HG03457 (cell line): Measurements from ENCODE around the gene POMGNT2.

ENCODE experiments used
- ATAC-seq: cut with Tn5 transposase; IDR thresholded peaks from one replicate; pipeline ENCODE4 v1.9.1; 2021; ENCODE audit warnings: moderate number of reproducible peaks; ENCODE audit not compliant: unreplicated experiment

The POMGNT2 gene

GRCh38 chr3:43104039-43104438, 1.8 kb downstream of the POMGNT2 start:
- no peak for ATAC-seq

- no peak for ATAC-seq
These were observed 3.0 kb downstream of the POMGNT2 start for GRCh38 chr3:43102773-43103480.

- no peak for ATAC-seq
These were observed 7.1 kb downstream of the POMGNT2 start for GRCh38 chr3:43098761-43099160.

DNA sequence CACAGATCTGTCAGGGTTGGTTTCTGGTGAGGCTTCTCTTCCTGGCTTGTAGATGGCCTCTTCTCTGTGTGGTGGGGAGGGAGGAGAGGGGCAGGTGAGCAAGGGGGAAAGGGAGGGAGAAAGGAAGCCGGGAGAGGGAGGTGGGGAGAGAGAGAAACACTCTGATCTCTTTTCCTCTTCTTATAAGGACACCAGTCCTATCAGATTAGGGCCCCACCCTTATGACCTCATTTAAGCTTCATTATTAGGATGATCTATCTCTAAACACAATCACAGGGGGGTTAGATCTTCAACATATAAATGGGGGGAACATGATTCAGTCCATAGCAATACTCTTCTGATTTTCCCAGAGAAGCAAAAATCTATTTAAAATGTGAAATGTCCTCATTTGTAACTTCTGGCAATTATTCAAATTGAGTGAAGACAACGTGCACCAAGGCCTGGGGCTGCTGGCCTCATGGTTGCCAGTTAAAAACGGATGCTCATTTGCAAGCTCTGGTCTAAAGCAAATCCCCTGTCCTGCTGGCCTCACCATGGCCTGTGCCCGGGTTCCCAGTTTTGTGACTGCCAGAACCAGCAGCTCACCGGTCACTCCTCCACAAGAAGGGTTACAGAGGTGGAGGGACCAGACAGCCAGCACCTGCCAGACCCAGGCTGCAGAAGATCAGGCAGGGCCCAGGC, 8.3 kb downstream of the POMGNT2 start:
- no peak for ATAC-seq

GRCh38 chr3:43096761-43097160, 9.1 kb downstream of the POMGNT2 start:
- no peak for ATAC-seq

- no peak for ATAC-seq
These were observed 10.5 kb downstream of the POMGNT2 start for GRCh38 chr3:43095370-43095769.

DNA sequence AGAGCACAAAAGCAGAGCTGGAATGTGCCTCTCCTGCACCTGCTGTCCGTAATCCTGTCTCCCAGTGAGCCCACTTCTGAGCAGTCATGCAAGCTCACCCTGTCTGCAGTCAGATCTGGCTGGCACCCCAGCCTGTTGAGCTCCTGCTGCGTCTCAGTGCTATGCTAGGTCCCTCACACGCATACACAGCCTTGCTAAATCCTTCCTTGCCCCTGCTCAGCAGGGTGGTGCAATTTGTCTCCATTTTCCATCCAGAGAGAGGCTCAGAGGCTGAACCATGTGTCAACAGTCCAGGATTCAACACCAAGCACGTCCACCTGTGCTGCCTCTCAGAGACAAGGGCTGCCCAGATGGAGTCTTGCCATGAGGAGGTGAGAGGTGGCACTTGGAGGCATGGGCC, 11.0 kb downstream of the POMGNT2 start:
- no peak for ATAC-seq

GRCh38 chr3:43094381-43094780, 11.5 kb downstream of the POMGNT2 start:
- no peak for ATAC-seq

DNA sequence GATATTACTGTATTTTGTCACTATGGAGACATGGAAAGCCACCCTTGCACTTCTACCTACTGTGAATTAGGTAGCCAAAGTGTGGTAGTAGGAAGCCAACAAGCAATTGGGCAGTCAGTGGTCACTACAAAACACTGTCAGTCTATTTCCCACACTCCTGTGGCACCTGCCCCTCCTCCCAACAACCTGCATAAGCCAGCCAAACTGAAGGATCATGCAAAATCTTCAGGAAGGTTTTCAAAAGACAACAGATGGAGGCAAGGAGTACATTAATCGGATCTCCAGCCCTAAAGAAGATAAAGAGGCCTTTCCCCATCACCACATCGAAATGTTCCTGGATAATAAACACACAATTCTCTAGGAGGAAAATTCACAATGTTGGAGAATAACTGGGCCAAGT, 11.9 kb downstream of the POMGNT2 start:
- ATAC-seq = no peak

DNA sequence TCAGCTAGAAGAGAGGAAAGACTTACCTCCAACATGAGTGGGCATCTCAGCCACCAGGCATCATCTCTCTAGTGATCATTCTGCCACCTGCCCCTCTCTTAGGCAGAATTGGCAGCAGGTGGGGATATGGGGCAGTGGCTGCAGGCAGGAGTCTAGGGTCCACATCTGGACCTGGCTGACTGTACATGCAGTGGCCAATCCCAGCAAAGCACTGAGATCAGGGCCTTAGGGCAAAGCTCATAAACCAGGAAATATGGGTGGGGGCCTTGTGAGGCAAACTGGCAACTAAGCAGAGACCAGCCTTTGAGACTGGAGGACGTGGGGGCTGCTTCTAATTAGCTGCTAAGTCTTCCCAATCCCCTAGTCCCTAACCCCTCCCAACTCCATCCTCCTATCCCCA, 12.9 kb downstream of the POMGNT2 start:
- no peak for ATAC-seq

GRCh38 chr3:43091481-43091880, 14.4 kb downstream of the POMGNT2 start:
- no peak for ATAC-seq

GRCh38 chr3:43090238-43090637, 15.6 kb downstream of the POMGNT2 start:
- ATAC-seq = no peak

DNA sequence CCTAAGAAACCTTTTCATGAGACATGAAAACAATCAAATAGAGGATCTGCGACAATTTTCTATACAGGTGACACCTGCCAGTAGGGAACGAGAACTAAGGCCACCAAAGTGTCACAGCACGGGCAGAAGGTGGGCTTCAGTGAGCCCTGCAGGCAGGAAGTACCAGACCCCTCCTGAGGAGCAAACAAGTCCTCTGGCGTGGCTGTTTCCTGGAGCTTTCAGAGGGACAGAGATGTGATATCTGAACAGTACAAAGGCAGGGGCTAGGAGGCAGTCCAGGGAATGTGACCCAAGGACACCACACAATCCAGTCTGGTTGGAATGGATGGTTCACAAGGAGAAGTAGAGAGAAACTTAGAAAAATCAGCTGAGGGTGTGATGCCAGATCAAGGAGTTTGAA, 16.8 kb downstream of the POMGNT2 start:
- no peak for ATAC-seq

DNA sequence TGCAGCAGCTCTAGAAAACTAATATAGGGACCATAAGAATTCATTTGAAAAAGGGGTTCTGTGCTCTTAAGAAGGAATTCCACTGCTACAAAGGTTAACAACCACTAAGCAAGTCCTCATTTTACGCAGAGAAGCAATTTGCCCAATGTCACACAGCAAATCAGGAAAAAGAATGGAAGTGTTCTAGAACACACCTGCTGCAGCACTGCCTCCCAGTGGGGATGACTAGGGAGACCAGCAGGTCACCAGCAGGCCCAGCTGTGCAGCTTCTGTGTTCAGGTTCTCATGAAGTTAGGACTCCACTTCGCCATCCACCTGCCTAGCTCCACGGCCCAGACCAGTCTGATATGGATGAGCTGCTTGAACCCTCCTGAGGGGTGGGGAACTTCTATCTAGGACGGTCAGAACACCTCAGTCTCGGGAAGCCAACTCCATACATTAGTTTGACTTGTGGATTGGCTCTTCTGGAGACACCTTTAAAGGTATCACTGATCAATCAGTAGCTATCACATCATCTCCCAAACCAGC, 18.6 kb downstream of the POMGNT2 start:
- ATAC-seq = no peak

GRCh38 chr3:43086460-43087165, 19.3 kb downstream of the POMGNT2 start:
- ATAC-seq = no peak

DNA sequence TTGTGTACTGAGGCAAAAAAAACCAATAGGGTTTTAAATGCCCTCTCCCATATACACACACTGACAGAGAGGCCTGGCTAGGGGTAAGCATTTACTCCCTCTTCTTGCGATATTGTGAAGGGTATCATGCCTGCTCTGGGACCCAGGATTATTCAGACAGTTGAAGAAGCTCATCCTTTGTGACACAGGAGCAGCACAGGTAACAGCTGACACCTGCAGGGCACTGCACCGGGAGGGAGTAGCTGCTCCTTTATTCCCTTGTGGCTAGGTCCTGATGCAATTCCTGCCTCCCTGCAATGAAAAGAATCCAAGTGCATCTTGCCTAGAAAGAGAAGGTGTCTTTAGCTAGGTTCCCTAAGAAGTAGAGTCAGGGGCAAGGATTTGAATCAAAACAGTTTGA, 23.4 kb downstream of the POMGNT2 start:
- ATAC-seq = no peak

- ATAC-seq = no peak
These were observed 24.1 kb downstream of the POMGNT2 start for GRCh38 chr3:43081796-43082195.

DNA sequence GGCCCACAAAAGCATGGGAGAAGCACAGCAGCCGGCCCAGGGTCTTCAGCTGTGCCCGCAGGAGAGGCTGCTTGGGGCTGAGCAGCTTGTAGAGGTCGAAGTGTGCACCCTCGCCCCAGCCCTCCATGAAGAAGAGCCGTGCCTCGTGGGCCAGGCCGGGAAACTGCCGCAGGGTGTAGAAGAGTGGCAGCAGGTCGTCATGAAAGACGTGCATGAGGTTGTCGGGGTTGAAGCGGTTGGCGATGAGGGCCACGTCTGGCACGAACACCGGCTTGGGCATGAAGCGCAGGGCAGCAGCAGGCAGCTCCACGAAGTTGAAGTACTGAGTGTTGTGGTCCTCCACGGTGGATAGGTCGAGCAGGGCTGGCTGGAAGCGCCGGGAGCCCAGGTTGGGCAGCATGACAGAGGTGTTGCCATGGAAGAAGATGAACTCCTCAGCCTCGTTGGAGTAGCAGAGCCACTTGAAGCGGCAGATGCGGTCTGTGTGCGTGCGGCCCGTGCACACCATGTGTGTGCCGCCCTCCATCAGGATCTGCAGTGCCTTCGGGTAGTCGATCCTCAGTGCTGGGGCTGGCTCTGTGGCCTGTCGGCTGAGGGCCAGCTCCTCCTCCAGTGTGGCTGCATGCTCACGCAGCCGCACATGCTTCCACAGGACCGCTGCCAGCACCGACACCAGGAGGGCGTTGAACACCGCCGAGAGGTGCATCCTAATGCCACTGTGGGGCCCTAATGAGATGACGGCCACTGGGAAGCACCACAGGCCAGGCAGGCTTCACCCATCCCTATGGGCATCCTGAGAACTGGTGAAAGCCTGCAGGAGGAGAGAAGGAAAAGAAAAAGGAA, 24.9 kb downstream of the POMGNT2 start:
- no peak for ATAC-seq

DNA sequence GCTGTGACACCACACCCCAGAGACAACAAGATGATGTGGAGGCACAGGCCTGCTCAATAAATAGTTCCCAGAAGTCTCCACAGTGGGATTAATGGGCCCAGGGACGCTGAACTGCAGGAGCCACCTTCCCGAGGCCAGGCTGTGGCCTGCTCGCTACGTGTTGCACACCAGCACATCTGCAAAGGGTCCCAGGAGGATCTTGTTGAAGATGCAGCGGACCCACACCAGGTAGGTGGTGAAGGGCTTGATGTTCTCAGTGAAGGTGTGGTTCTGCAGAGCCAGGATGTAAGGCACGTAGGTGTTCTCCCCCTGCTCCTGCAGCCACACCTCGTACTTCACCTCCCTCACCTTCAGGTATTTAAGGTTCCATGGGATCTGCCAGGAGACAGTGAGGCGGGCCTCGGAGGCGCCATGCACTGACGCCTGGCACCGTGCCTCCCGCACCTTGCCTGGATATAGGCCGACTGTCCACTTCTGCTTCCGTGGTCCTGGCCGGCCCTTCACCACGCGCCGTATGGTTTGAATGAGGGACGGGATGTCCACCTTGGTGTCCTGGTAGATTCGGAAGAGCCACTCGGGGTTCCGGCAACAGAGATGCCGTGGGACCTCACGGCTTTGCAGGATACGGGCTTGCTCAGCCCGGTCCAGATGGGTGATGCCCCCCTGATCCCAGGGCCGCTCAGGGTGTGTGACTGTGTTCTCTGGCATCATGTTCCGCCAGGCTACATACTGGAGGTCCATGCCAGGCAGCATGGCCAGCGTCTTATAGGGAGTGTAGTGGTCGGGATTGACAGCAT, 26.1 kb downstream of the POMGNT2 start:
- ATAC-seq = no peak

GRCh38 chr3:43077707-43078106, 28.2 kb downstream of the POMGNT2 start:
- no peak for ATAC-seq
